Left ventricle myocardium superior (tissue), 1 donor: ENCODE measurements around the gene SH3GLB2. TPM values are rescaled to one million over a fixed set of nuclear protein-coding genes. Genes with fewer than 3 reads are reported as not detected.
A peak's percentile ranks its signal among the peaks of the same experiment; 100 is the strongest.
"Not testable (repeated sequence)": the region's sequence is repeated elsewhere in the genome, so short reads cannot be mapped to it uniquely, and the experiment has no call there.

Experiments
- ATAC-seq: fragments of 200-7000 bp; cut with Tn5 transposase; one replicate; pipeline ENCODE4 v1.9.1; 2020; ENCODE audit warnings: mild to moderate bottlenecking, moderate library complexity
- DNase-seq: peaks from one replicate; pipeline ENCODE4 v3.0.0-alpha.2; 2020
- intact Hi-C: fragments of 100-400 bp; cut with micrococcal nuclease; formaldehyde crosslinking; loops from one replicate; pipeline ENCODE4 v1.11.0; 2022
- total RNA-seq: library from RNA; stranded (reverse); fragmentation: NEBNext Ultra II Directional; extraction: Animal tissue kit (Norgen Biotek cat#: 25700); gene quantifications from one replicate; pipeline ENCODE4 v1.2.1, GENCODE V29; 2021
- donor health status: DM: no; HTN: yes; CAD: no; lungs with severe emphysema.

Gene SH3GLB2
- total RNA-seq, 1 donor from 2014 or later = 35.3 TPM

DNA sequence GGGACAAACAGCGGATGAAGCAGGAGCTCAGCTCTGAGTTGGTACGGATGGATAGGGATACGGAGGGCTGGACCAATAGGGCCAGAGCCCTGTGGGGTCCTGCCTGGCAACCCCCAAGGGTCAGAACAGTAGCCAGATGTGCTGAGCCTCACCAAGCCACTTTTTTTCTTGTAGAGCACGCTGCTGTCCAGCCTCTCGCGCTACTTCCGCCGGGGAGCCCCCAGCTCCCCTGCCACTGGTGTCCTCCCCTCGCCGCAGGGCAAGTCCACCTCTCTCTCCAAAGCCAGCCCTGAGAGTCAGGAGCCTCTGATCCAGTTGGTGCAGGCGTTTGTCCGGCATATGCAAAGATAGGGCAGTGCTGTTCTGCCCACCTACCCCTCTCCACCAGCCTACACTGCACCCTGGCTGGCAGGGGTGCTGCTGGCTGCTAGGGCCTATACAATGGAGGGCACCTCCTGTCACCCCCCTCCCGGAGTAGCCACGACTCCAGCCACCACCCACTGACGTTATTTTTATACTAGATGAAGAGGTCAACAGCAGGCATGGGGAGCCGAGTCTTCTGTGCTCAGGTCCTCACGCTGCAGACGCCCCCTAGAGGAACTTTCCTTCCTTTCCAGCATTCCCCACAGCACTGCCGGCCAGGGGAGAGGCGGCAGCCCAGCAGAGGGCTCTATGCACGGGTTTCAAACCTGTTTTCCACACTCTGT is 21.6 kb downstream of the SH3GLB2 start:
- ATAC-seq = peak; percentile 92
- DNase-seq = peak; percentile 73
- intact Hi-C loops = no loop called here

DNA sequence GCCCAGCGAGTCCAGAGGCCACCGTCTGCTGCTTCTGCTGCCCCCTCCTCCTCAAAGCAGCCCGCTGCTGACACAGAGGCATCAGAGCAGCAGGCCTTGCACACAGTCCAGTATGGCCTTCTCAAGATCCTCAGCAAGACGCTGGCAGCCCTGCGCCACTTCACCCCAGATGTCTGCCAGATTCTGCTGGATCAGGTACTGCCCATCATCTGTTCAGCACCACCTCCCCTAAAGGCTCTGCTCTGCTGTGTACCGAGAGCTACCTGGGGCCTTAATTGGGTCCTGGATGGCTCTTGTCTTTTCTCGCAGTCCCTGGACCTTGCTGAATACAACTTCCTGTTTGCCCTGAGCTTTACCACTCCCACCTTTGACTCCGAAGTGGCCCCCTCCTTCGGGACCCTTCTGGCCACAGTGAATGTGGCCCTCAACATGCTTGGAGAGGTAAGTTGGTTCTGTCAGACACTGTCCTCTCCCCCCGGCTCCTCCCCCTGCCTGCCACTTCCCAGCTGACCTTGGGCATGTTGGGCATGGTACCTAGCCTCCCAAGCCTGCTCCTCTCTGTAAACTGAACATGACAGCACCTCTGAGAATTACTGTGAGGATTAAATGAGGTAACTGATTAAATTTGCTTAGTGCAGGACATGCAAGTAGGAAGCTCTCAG is 22.7 kb downstream of the SH3GLB2 start:
- intact Hi-C loops = no loop called here
- ATAC-seq (no peak), DNase-seq (no peak)

GRCh38 chr9:129004173-129004572 is 24.0 kb downstream of the SH3GLB2 start:
- ATAC-seq, DNase-seq, intact Hi-C loops: not testable (repeated sequence)

GRCh38 chr9:129002992-129003391 is 25.1 kb downstream of the SH3GLB2 start:
- DNase-seq (no peak), ATAC-seq (no peak)
- intact Hi-C loops = no loop called here

DNA sequence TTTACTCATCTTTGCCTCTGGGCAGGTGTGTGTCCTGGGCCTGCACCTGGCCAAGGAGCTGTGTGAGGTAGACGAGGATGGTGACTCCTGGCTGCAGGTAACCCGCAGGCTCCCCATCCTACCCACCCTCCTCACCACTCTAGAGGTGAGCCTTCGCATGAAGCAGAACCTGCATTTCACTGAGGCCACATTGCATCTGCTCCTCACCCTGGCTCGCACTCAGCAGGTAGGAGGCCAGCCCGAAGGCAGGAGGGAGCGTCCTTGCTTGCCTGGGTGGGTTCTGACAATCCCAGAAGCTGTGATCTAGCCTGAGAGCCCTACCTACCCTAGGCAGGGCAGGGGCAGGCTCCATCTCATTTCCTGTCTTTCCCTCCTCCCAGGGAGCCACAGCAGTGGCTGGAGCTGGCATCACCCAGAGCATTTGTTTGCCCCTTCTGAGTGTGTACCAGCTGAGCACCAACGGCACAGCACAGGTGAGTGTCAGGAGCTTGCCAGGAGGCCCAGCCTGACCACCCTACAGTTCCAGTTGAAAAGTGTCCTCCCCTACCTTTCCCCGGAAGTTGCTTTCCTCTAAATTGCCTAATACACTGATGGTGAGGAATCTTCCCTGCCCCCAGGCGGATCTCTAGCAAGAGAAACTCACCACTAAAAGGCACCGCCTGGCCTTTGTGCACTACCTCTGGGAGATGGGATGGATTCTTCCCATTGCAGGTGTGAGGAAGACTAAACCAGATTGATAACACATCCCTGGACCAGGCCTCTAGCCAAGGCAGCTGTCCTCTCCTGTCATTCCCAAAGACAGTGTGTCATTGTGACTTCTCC is 26.4 kb downstream of the SH3GLB2 start:
- DNase-seq (no peak), ATAC-seq (no peak)
- intact Hi-C loops = no loop called here

GRCh38 chr9:128999581-129000206 is 28.4 kb downstream of the SH3GLB2 start:
- DNase-seq (no peak), ATAC-seq (no peak)
- intact Hi-C loops = no loop called here

DNA sequence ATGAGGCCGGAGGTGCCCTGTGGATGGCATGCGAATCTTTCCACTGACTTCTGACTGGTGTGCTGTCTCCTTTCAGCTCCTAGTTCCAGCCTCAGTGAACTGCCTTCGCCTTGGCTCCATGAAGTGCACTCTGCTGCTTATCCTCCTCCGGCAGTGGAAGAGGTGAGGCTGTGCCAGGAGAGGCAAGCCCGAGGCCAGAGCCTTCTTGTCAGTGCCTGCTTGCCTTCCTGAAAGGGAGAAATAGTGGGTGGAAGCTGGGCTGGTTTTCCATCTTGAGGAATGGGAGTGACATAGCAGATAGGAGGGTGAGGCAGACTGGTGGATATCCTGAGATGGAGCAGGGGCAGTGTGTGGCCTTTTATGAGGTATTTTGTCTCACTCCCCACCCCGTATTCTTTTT is 29.7 kb downstream of the SH3GLB2 start:
- no peak for ATAC-seq
- intact Hi-C loops = no loop called here
- no peak for DNase-seq

- intact Hi-C loops = no loop called here
- no peak for DNase-seq
- ATAC-seq = no peak
Observed at GRCh38 chr9:128995791-128996190, 32.3 kb downstream of the SH3GLB2 start.

DNA sequence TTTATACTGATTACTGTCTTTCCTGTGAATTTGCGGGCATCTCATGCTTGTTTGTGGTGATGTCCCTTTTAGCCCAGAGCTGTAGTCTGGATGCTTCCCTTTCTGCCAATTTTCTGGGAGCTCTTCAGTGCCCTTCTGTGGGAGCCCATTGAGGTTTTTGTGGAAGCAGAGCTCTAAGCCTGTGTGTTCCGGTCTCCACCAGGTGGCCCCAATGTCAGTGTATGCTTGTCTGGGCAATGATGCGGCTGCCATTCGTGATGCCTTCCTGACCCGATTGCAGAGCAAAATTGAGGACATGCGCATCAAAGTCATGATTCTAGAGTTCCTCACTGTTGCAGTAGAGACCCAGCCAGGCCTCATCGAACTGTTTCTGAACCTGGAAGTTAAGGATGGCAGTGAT is 35.1 kb downstream of the SH3GLB2 start:
- ATAC-seq (no peak), DNase-seq (no peak)
- intact Hi-C loops = no loop called here

DNA sequence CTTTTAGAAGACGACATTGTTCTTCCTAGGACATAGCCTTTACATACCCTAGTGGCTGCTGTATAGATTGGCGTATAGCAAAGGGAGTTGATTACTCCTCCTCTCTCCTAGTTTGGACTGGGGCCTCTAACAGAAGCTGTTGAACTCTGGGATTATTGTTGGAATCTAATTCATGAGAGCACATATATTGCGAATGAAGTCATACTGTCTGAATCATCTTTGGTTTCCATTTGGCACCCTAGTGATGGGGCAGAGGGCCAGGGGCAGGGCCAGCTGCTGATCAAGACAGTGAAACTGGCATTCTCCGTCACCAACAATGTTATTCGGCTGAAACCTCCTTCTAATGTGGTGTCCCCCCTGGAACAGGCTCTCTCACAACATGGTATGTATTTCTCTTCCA is 40.3 kb downstream of the SH3GLB2 start:
- DNase-seq = no peak
- intact Hi-C loops = no loop called here
- peak; percentile 75 for ATAC-seq

- DNase-seq = no peak
- no peak for ATAC-seq
- intact Hi-C loops = no loop called here
Observed at GRCh38 chr9:128986671-128987070, 41.5 kb downstream of the SH3GLB2 start.

GRCh38 chr9:128983536-128983935 is 44.6 kb downstream of the SH3GLB2 start:
- no peak for DNase-seq
- ATAC-seq = no peak
- intact Hi-C loops = no loop called here

DNA sequence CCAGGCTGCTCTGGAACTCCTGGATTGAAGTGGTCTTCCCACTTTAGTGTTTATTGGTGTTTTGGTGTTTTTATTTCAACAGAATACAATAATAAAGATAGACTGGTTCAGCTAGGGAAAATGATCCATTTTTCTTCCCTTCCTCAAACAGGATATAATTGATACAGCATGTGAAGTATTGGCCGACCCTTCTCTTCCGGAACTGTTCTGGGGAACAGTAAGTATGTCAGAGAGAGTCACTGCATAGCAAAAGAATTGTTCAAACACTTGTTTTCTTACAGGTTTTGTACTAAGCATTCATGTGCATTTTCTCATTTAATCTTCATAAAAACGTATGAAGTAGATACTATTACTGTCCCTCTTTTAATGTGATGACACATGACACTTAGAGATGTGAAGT is 49.0 kb downstream of the SH3GLB2 start:
- DNase-seq (no peak), ATAC-seq (no peak)
- intact Hi-C loops = no loop called here

DNA sequence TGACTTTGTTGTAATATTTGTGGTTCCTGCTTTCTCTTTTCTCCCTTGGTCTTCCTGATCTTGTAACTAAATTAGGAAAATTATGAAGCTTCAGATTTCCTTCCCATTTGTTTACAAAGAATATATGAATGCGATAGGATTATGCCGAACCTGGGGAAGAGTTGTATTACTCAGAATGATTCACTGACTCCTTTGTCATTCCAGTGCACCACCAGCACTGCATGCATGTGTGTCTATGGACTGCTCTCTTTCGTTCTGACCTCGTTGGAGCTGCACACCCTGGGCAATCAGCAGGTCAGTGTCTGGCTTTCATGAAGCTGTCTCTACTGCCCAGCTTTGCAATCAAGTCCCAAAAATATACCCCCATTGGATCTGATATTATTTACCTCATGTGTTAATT is 55.2 kb downstream of the SH3GLB2 start:
- intact Hi-C loops = no loop called here
- DNase-seq = no peak
- no peak for ATAC-seq

DNA sequence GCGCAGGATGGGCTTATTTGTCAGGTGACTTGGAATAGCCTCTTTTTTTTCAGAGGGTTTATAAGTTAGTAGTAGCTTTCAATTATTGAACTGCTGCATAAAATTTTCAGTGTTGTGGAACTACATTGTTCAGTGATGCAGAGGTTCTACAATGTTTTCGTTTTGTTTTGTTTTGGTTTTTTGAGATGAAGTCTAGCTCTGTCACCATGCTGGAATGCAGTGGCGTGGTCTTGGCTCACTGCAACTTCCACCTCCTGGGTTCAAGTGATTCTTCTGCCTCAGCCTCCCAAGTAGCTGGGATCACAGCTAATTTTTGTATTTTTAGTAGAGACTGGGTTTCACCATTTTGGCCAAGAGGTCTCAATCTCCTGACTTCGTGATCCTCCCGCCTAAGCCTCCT is 58.6 kb downstream of the SH3GLB2 start:
- ATAC-seq (no peak), DNase-seq (no peak)
- intact Hi-C loops = no loop called here

DNA sequence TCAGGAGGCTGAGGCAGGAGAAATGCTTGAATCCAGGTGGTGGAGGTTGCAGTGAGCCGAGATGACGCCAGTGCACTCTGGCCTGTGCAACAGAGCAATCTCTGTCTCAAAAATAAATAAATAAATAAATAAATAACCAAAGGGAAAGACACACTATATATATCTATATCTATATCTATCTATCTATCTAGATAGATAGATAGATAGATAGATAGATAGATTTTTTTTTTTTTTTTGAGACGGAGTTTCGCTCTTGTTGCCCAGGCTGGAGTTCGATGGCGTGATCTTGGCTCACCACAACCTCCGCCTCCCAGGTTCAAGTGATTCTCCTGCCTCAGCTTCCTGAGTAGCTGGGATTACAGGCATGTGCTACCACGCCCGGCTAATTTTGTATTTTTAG is 66.7 kb downstream of the SH3GLB2 start:
- ATAC-seq, DNase-seq, intact Hi-C loops: not testable (repeated sequence)
